Subcutaneous abdominal adipose tissue (tissue), 5 donors: ENCODE results near the gene C20orf202.
"Not testable (repeated sequence)": the region's sequence is repeated elsewhere in the genome, so short reads cannot be mapped to it uniquely, and the experiment has no call there.

ENCODE experiments used
- H3K27ac ChIP-seq: one replicate; pipeline ENCODE4 v1.7.0; 2013; ENCODE audit warnings: low read depth, mild to moderate bottlenecking, inconsistent platforms, low read length, moderate library complexity
- H3K27me3 ChIP-seq, 5 donors: one replicate each; pipeline ENCODE4 v1.7.0; 2013; ENCODE audit warnings: low read length in 5 of 5, inconsistent platforms in 1 of 5; ENCODE audit not compliant: control insufficient read depth in 5 of 5, insufficient read depth in 4 of 5
- H3K36me3 ChIP-seq, 5 donors: one replicate each; pipeline ENCODE4 v1.7.0; 2013; ENCODE audit warnings: low read length in 5 of 5; ENCODE audit not compliant: control insufficient read depth in 5 of 5, insufficient read depth in 5 of 5
- H3K4me1 ChIP-seq, 5 donors: one replicate each; pipeline ENCODE4 v1.7.0; 2013; ENCODE audit warnings: low read length in 5 of 5, mild to moderate bottlenecking in 3 of 5, moderate library complexity in 1 of 5; ENCODE audit not compliant: control insufficient read depth in 5 of 5, insufficient read depth in 5 of 5
- H3K4me3 ChIP-seq, 5 donors: one replicate each; pipeline ENCODE4 v1.7.0; 2013; ENCODE audit warnings: low read length in 5 of 5, low read depth in 1 of 5
- H3K9ac ChIP-seq, 5 donors: one replicate each; pipeline ENCODE4 v1.7.0; 2013; ENCODE audit warnings: low read length in 5 of 5, mild to moderate bottlenecking in 4 of 5, moderate library complexity in 3 of 5
- H3K9me3 ChIP-seq, 5 donors: one replicate each; pipeline ENCODE4 v1.7.0; 2013; ENCODE audit warnings: low read length in 5 of 5; ENCODE audit not compliant: control insufficient read depth in 5 of 5
- donor health status: healthy.
- donor health status: healthy.
- donor health status: healthy.
- donor health status: healthy.
- donor health status: healthy.

Gene C20orf202

DNA sequence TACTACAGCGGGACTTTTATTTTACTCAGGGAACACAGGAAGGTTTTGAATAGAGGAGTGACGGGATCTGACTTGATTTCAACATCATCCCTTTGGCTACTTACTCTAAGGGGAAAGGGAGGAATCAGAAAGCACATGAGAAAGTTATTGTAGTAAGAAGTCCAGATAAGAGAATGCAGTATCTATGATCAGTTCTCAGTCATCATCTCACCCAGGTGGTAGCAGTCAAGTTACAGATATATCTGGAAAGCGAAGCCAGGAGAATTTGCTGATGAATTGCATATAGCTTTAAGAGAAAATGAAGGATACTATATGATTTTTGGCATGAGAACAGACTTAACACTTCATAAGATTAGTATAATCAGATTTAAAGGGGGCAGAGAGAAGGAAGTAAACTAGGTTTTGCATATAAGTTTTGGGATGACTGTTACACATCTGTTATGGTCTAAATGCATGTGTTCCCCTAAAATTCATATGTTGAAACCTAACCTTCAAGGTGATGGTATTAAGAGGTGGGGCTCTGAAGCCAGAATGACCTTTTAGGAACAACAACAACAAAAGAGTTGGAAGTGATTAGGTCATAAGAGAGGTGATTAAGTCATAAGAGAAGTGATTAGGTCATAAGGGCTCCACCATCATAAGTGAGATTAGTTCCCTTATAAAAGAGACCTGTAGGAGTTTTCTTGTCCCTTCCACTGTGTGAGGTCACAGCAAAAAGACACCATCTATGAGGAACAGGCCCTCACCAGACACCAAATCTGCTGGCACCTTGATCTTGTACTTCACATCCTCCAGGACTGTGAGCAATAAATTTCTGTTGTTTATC, 29.2 kb downstream of the C20orf202 start:
- Histone ChIP-seq H3K27ac (no peak overlapping the region), H3K27me3 (peaks cover 0 to 15% (median 3%) of the 10 kb centered on the region in 5 donors), H3K9me3 (no peaks in the 10 kb centered on the region), H3K9ac (no peak overlapping the region), H3K36me3 (no peaks in the 10 kb centered on the region), H3K4me1 (peaks cover 0 to 2% (median 0%) of the 10 kb centered on the region in 5 donors), H3K4me3 (no peak overlapping the region)

DNA sequence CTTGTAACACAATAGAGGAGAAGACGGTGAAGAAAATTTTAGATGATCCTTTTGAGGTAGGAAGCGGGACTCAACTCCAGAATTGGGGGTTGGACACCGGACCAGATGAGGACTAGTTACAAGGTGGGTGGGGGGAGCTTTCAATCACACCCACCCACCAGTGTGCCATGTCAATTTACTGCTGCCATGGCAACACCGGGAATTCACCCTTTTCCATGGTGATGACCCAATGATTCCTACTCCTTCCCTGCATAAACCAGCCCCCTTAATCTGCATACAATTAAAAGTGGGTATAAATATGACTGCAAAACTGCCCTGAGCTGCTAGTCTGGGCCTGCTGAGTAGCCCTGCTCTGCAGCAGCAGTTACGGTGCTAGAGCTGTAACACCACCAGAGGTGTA, 37.3 kb downstream of the C20orf202 start:
- peaks cover 0 to 11% (median 3%) of the 10 kb centered on the region in 5 donors for H3K27me3 ChIP-seq
- H3K9ac ChIP-seq = no peak overlapping the region
- no peaks in the 10 kb centered on the region for H3K4me1 ChIP-seq
- no peak overlapping the region for H3K4me3 ChIP-seq
- H3K36me3 ChIP-seq = no peaks in the 10 kb centered on the region
- no peak overlapping the region for H3K27ac ChIP-seq
- no peaks in the 10 kb centered on the region for H3K9me3 ChIP-seq

DNA sequence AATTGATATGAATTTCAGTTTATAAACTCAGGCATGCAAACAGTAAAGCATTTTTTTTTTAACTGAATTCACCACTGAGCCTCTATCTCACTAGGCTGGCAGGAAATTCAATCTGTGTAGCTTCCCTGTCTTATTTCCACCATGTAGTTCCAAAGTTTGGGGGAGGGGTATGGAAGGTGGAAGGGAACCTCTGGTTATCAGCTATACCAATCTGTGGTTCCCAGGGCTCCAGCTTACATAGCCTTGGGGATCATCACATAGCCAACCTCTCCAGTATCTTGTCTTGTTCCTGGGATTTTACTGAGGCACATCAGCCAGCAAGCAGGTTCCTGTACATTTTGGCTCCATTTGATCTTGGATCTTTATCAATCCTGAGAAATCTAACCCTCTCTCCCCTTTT, 38.2 kb downstream of the C20orf202 start:
- no peaks in the 10 kb centered on the region for H3K36me3 ChIP-seq
- no peaks in the 10 kb centered on the region for H3K9me3 ChIP-seq
- peaks cover 0 to 10% (median 0%) of the 10 kb centered on the region in 5 donors for H3K27me3 ChIP-seq
- H3K27ac ChIP-seq = no peak overlapping the region
- H3K4me3 ChIP-seq = no peak overlapping the region
- no peaks in the 10 kb centered on the region for H3K4me1 ChIP-seq
- no peak overlapping the region for H3K9ac ChIP-seq

DNA sequence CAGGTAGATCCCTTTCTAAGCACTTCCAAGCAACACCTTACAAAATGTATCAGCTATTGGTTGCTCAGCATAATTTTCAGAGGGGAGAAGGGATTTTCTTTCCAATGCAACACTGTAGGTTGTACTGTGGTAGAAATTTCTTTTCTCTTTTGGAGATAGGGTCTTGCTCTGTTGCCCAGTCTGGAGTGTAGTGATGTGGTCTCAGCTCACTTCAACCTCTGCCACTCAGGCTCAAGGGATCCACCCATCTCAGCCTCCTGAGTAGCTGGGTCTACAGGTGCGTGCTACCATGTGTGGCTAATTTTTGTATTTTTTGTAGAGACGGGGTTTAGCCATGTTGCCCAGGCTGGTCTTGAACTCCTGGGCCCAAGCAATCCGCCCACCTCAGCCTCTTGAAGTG, 38.8 kb downstream of the C20orf202 start:
- Histone ChIP-seq H3K4me3 (no peak overlapping the region), H3K27me3 (peaks cover 0 to 10% (median 0%) of the 10 kb centered on the region in 5 donors), H3K9ac (no peak overlapping the region), H3K36me3 (no peaks in the 10 kb centered on the region), H3K4me1 (no peaks in the 10 kb centered on the region), H3K27ac (no peak overlapping the region), H3K9me3 (no peaks in the 10 kb centered on the region)

DNA sequence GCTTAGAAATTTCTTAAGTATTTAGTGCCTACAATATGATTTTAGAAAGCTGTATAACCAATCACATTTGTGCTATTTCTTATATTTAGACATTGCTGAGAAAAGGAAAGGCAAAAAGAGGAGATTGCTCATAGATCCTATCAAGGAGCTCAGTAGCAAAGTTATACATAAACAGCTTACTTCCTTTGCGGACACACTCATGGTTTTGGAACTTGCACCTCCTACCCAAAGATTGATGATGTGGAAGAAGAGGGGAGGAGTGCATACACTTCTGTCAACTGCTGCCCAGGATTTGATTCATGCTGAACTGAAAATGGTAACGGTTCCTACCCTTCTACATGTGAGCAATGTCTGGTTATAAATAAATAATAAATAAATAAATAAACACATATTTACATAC, 39.3 kb downstream of the C20orf202 start:
- H3K36me3 ChIP-seq = no peaks in the 10 kb centered on the region
- H3K4me3 ChIP-seq = no peak overlapping the region
- H3K4me1 ChIP-seq = no peaks in the 10 kb centered on the region
- peaks cover 0 to 10% (median 0%) of the 10 kb centered on the region in 5 donors for H3K27me3 ChIP-seq
- no peak overlapping the region for H3K27ac ChIP-seq
- H3K9me3 ChIP-seq = no peaks in the 10 kb centered on the region
- H3K9ac ChIP-seq = no peak overlapping the region

DNA sequence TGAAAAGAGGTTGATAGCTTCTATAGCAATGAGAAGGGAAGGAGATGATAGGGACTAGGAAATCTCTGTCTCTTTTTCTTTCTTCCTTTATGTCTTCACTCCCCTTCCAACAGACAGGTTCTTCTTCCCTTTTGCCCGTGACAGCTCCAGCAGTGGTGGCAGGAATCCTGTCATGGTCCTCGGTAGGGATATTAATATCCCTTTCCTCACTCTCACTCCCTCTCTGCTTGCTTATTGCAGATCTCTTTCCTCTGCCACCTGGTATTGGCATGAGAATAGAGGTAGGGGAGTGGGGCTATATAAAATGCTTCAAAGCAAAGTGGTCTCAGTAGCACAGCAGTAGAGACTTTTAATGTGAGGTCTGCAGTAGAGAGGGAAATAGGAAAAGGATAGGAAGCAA, 42.3 kb downstream of the C20orf202 start:
- Histone ChIP-seq H3K9me3 (no peaks in the 10 kb centered on the region), H3K36me3 (no peaks in the 10 kb centered on the region), H3K9ac (no peak overlapping the region), H3K27ac (no peak overlapping the region), H3K27me3 (peaks cover 0 to 8% (median 0%) of the 10 kb centered on the region in 5 donors), H3K4me3 (no peak overlapping the region), H3K4me1 (no peaks in the 10 kb centered on the region)

DNA sequence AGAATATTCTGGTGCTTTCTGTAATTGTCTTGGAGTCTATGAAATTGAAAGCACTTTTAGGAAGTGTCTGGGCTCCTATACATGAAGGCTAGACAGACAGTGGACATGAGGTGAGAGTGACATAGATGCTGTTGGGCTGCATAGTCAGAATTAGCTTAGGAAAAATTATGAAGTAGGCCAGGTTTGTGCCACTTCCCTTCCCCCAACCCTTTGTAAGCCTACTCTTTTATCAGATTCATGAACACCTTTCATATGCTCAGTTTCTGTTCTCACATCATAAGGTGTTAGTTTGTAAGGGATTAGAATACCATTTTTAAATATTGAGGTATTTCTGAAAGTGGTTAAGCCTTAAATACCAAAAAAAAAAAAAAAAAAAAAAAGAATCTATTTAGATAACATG, 44.4 kb downstream of the C20orf202 start:
- Histone ChIP-seq H3K36me3 (no peaks in the 10 kb centered on the region), H3K27ac (no peak overlapping the region), H3K27me3 (peaks cover 0 to 6% (median 4%) of the 10 kb centered on the region in 5 donors), H3K9ac (no peak overlapping the region), H3K4me3 (no peak overlapping the region), H3K4me1 (no peaks in the 10 kb centered on the region), H3K9me3 (no peaks in the 10 kb centered on the region)

DNA sequence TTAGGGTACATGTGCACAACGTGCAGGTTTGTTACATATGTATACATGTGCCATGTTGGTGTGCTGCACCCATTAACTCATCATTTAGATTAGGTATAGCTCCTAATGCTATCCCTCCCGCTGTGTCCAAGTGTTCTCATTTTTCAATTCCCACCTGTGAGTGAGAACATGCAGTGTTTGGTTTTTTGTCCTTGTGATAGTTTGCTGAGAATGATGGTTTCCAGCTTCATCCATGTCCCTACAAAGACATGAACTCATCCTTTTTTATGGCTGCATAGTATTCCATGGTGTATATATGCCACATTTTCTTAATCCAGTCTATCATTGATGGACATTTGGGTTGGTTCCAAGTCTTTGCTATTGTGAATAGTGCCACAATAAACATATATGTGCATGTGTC, 47.0 kb downstream of the C20orf202 start:
- not testable (repeated sequence) for H3K4me3 ChIP-seq, H3K4me1 ChIP-seq, H3K9ac ChIP-seq, H3K36me3 ChIP-seq, H3K27ac ChIP-seq, H3K9me3 ChIP-seq
- peaks cover 0 to 13% (median 5%) of the 10 kb centered on the region in 5 donors for H3K27me3 ChIP-seq

DNA sequence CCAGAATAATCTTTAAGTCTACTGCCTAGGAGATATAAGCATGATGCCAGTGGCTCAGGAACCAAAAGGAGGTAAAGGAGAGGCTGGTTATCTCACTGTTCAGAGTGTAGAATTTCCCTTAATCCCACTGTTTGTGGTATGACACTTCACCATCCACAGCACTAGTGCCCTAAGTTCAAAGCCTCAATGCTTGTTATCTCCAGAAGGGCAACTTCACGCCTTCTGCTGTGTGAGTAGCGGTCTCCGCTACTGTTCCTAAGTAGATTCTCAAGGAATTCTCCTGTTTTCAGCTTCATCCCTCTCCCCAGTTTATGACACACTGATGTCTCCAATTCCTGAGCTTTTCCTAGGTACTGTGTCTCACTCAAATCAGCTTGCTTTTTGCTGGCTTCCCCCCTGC, 49.2 kb downstream of the C20orf202 start:
- H3K27ac ChIP-seq = no peak overlapping the region
- H3K4me1 ChIP-seq = no peaks in the 10 kb centered on the region
- H3K36me3 ChIP-seq = no peaks in the 10 kb centered on the region
- no peak overlapping the region for H3K4me3 ChIP-seq
- H3K9ac ChIP-seq = no peak overlapping the region
- peaks cover 0 to 16% (median 5%) of the 10 kb centered on the region in 5 donors for H3K27me3 ChIP-seq
- no peaks in the 10 kb centered on the region for H3K9me3 ChIP-seq

DNA sequence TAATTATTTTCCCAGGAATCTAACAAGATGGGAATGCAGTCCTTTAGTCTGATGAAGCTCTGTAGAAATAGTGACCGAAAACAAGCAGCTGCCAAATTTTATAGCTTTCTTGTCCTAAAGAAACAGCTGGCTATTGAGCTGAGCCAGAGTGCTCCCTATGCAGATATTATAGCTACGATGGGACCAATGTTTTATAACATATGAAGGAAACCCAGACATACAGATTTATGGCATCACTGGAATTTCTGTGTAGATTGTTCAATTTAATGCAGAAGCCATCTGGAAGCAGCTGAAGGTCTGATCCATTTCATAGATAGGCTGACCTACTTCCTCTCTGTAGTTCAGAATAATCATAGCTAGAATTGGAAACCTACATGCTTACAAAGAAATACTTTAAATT, 51.0 kb downstream of the C20orf202 start:
- Histone ChIP-seq H3K4me3 (no peak overlapping the region), H3K9me3 (no peaks in the 10 kb centered on the region), H3K4me1 (no peaks in the 10 kb centered on the region), H3K9ac (no peak overlapping the region), H3K36me3 (no peaks in the 10 kb centered on the region), H3K27me3 (peaks cover 0 to 16% (median 5%) of the 10 kb centered on the region in 5 donors), H3K27ac (no peak overlapping the region)
